ENCODE measurements around the gene NEDD4L. TPM values are rescaled to one million over a fixed set of nuclear protein-coding genes. Genes with fewer than 3 reads are reported as not detected.

The NEDD4L gene
- total and polyA plus RNA-seq, 10 of the 15 experiments (the other 5 are each of a cell fraction or from before 2014, with no cell fraction given): 7.4 to 24.0 (median 17.7) TPM

DNA sequence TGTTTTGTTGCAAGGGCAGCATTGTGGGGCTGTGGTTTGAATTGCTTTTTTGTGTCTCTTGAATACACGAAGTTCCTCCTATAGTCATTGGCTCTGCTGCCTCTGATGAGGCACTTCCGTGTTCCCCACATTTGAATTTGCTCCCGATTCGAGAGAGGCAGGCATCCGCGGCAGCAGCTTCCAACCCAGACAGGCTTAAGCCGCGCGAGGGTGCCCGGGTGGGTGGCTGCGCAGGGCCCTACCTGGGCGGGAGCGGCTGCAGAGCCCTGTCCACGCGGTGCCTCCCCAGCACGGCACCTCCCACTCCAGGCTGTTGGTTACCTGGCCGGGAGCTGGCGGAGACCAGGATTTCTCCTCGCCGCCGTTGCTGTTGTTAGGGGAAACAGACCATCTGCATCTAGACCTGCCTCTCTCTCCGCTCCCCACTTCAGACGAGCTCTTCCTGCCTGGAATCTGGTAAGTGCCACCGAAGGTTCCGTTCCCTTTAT, 151.3 kb downstream of the NEDD4L start:
- ChIA-PET POLR2A (interaction anchor here (0.6 to 1.4 kb wide), 4 partner anchors 10 to 126 kb away, joined by 3 to 15 read pairs (median 4); no protein-coding TSS in a partner anchor), RAD21 (ENCODE audit: unreplicated experiment) (interaction anchor here (0.7 to 8.1 kb wide), 18 partner anchors 11 to 569 kb away, joined by 3 to 70 read pairs (median 4); no protein-coding TSS in a partner anchor), SMC1A (ENCODE audit: uncharacterized antibody, unreplicated experiment) (interaction anchor here (0.6 to 8.2 kb wide), 23 partner anchors 9 to 126 kb away, joined by 3 to 114 read pairs (median 4); no protein-coding TSS in a partner anchor), CTCF (interaction anchor here (0.7 to 8.2 kb wide), 17 partner anchors 10 to 571 kb away, joined by 3 to 70 read pairs (median 5); partner anchors contain the start of gene NEDD4L)
- Histone ChIP-seq H3K4me2 (ENCODE audit: control insufficient read depth, insufficient read depth) (peak overlapping the region; percentile 49), H3K36me3 (ENCODE audit: control insufficient read depth in 2 of 2, insufficient read depth in 2 of 2, low read length in 1 of 2) (no peaks in the 10 kb centered on the region), H3K4me3 (peak overlapping the region; percentile 64), H2AFZ (ENCODE audit: control insufficient read depth, low read depth, low read length) (peak overlapping the region; percentile 42), H3K27me3 (replicated peaks in 1 of 2; ENCODE audit: control insufficient read depth in 2 of 2, insufficient read depth in 2 of 2, low read length in 1 of 2) (no peaks in the 10 kb centered on the region), H3K27ac (ENCODE audit: control insufficient read depth, insufficient read depth) (no peak overlapping the region), H4K20me1 (ENCODE audit: control insufficient read depth, insufficient read depth) (no peaks in the 10 kb centered on the region), H3K4me1 (ENCODE audit: control insufficient read depth, insufficient read depth, low read length) (no peaks in the 10 kb centered on the region), H3K9ac (ENCODE audit: control insufficient read depth, insufficient read depth, low read length) (no peak overlapping the region), H3K79me2 (ENCODE audit: control insufficient read depth, insufficient read depth, low read length) (no peaks in the 10 kb centered on the region), H3K9me3 (replicated peaks; ENCODE audit: control insufficient read depth, insufficient read depth, low read length) (no peaks in the 10 kb centered on the region)
- no peak for FAIRE-seq
- no TSS peak for BruUV-seq (replicated peaks)
- intact Hi-C loops (cut with micrococcal nuclease; ENCODE audit: unreplicated experiment) (loop anchor here (10.0 kb wide), 1 partner anchor 299 kb away; no protein-coding TSS in a partner anchor), in situ Hi-C loops (cut with MboI) (no loop called here)
- WGBS (ENCODE audit: insufficient coverage, insufficient replicate concordance, low lambda C conversion rate, missing lambda C conversion rate): 8% methylated on average over 25 of the region's 25 CpGs
- TF ChIP-seq IKZF1 (conservative IDR thresholded peaks at IDR 0.05) (peak; percentile 67), SUPT20H (IDR thresholded peaks at IDR 0.05; ENCODE audit: borderline replicate concordance, control insufficient read depth, low read depth, low read length) (no peak), NRF1 (conservative IDR thresholded peaks at IDR 0.05; ENCODE audit: low read depth, low read length) (no peak), LARP7 (IDR thresholded peaks at IDR 0.05) (0 out of 2 replicates have a peak, but pooled peaks have one; percentile 42), IKZF2 (IDR thresholded peaks at IDR 0.05) (peak in 1 of 2 experiments; percentile 22; a peak in 1 of 4 replicates), MTA3 (IDR thresholded peaks at IDR 0.05; ENCODE audit: borderline replicate concordance, low read length) (no peak), ZNF687 (IDR thresholded peaks at IDR 0.05) (0 out of 2 replicates have a peak, but pooled peaks have one; percentile 11), RAD21 (IDR thresholded peaks at IDR 0.05; ENCODE audit: insufficient read depth, low read depth, low read length) (no peak), NFYA (IDR thresholded peaks at IDR 0.05; ENCODE audit: borderline replicate concordance, low read depth, low read length) (no peak), SPI1 (IDR thresholded peaks at IDR 0.05; ENCODE audit: borderline replicate concordance, insufficient read depth, low read depth, low read length) (peak; percentile 17; the same call in 1 of the 2 replicates), NBN (IDR thresholded peaks at IDR 0.05) (0 out of 2 replicates have a peak, but pooled peaks have one; percentile 31), STAT3 (IDR thresholded peaks at IDR 0.05; ENCODE audit: low read depth, low read length) (no peak), YBX1 (IDR thresholded peaks at IDR 0.05) (no peak)
- peak; percentile 83 for ATAC-seq
- no peak for DNase-seq (ENCODE audit: low read depth, low spot score)
